GM12891 (cell line): ENCODE data around the gene YJU2.
"Not testable (repeated sequence)": the region's sequence is repeated elsewhere in the genome, so short reads cannot be mapped to it uniquely, and the experiment has no call there.

Experiments used
- DNase-seq: peaks from one replicate; pipeline ENCODE4 v3.0.0; 2011; ENCODE audit warnings: low spot score; ENCODE audit not compliant: insufficient read length
- FAIRE-seq: peaks from 2 replicates; lab custom pipeline; 2011; peaks lifted over from hg19 to GRCh38; lab: Jason Lieb, UNC
- PAX5 ChIP-seq: IDR thresholded peaks from 2 replicates; pipeline ENCODE4 v1.6.1; 2011; ENCODE audit warnings: low read length, moderate library complexity, mild to moderate bottlenecking; ENCODE audit not compliant: insufficient read depth, severe bottlenecking
- POLR2A ChIP-seq: IDR thresholded peaks from 2 replicates; pipeline ENCODE4 v1.6.1; 2011; ENCODE audit warnings: low read depth, low read length, control low read depth
- POLR2AphosphoS5 ChIP-seq: IDR thresholded peaks from 2 replicates; pipeline ENCODE4 v1.6.1; 2011; ENCODE audit warnings: low read depth, low read length, control low read depth
- POU2F2 ChIP-seq: IDR thresholded peaks from 2 replicates; pipeline ENCODE4 v1.6.1; 2011; ENCODE audit warnings: low read depth, mild to moderate bottlenecking, control low read depth, low read length, moderate library complexity
- SPI1 ChIP-seq: IDR thresholded peaks from 2 replicates; pipeline ENCODE4 v1.6.1; 2011; ENCODE audit warnings: low read depth, low read length, control low read depth
- TAF1 ChIP-seq: IDR thresholded peaks from 2 replicates; pipeline ENCODE4 v1.6.1; 2011; ENCODE audit warnings: low read depth, low read length, control low read depth

Gene YJU2

DNA sequence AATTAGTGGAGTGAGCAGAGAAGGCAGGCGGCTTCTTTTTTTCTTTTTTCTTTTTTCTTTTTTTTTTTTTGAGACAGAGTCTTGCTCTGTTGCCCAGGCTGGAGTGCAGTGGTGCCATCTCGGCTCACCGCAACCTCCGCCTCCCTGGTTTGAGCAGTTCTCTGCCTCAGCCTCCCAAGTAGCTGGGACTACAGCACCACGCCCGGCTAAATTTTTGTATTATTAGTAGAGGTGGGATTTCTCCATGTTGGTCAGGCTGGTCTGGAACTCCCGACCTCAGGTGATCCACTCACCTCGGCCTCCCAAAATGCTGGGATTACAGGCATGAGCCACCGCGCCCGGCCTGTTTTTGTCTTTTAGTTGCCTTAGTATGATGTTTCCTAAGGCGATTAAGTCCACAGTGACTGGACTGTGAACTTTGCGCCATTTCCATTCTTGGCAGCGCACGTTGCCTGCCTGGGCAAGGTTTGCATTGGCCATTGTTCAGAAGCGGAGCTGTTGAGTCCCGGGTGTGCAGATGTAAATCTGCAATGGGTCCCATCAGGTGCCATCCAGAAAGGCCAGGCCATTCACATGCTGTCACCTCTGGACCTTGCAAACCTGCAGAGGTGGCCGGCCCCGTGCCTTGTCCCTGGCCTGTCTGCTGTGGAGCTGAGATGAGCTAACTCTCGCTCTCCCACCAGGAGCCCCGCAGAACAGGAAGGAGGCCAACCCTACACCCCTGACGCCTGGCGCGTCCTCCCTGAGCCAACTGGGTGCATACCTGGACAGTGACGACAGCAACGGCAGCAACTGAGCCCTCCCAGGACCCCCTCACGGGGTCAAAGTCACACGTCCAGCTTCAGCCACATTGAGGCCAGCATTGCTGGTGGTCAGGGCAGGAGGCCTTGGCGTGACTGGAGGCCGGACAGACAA lies 21.3 kb downstream of the YJU2 start:
- TF ChIP-seq SPI1, result no peak
- TF ChIP-seq PAX5, result no peak
- no peak for TF ChIP-seq TAF1
- TF ChIP-seq POLR2A, result no peak
- TF ChIP-seq POLR2AphosphoS5, result no peak
- TF ChIP-seq POU2F2, result no peak
- DNase-seq (no peak), FAIRE-seq (no peak)

DNA sequence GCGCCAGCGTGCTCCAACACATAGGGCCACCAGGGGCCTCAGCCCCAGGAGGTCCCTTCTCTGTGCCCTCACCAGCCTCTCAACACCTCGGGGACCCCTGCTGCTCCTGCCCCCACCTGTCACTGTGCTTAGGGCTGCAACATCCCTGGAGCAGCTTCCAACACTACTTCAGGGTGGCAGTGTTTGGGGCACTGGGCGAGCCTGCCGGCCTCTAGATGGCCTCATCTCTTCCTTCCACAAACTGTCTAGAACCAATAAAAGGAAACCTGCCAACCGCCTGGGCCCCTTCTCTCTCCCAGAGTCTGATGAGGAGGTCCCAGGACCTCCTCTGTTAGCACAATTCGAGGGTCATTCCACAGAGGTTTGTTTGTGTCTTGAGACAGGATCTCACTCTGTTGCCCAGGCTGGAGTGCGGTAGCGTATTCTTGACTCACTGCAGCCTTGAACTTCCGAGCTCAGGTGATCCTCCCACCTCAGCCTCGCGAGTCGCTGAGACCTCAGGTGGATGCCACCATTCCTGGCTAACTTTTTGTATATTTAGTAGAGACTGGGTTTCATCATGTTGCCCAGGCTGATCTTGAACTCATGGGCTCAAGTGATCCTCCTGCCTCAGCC lies 22.0 kb downstream of the YJU2 start:
- DNase-seq (no peak), FAIRE-seq (no peak)
- TF ChIP-seq POU2F2 (no peak), TAF1 (no peak), SPI1 (no peak), PAX5 (no peak), POLR2A (no peak), POLR2AphosphoS5 (no peak)

DNA sequence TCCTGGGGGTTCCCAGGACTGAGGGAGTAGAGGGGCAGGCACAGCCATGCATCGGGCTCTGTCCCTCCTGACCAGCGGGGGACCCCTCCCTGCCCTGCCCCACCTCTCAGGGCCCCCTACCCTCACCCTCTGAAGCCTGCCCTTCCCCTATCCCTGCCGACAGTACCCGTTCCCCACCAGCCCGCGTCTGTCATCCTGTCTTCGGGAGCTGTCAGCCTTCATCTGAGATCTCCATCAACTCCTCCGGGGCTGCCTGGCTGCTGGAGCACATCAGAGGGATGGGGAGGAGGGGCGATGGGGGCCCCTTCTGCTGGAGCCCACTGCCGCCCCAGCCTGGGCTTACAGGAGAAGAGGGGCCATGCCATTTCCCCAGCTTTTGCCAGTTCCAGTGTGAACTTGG lies 26.0 kb downstream of the YJU2 start:
- DNase-seq, result no peak
- no peak for TF ChIP-seq PAX5
- no peak for TF ChIP-seq POLR2A
- no peak for TF ChIP-seq SPI1
- TF ChIP-seq POU2F2, result no peak
- TF ChIP-seq TAF1, result no peak
- no peak for TF ChIP-seq POLR2AphosphoS5
- FAIRE-seq, result no peak

DNA sequence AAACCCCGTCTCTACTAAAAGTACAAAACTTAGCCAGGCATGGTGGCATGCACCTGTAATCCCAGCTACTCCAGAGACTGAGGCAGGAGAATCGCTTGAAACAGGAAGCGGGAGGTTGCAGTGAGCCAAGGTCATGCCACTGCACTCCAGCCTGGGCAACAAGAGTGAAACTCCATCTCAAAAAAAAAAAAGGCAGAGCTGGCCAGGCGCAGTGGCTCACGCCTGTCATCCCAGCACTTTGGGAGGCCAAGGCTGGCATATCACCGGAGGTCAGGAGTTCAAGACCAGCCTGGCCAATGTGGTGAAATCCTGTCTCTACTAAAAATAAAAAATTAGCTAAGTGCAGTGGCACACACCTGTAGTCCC lies 27.4 kb downstream of the YJU2 start:
- not testable (repeated sequence) for FAIRE-seq, DNase-seq

DNA sequence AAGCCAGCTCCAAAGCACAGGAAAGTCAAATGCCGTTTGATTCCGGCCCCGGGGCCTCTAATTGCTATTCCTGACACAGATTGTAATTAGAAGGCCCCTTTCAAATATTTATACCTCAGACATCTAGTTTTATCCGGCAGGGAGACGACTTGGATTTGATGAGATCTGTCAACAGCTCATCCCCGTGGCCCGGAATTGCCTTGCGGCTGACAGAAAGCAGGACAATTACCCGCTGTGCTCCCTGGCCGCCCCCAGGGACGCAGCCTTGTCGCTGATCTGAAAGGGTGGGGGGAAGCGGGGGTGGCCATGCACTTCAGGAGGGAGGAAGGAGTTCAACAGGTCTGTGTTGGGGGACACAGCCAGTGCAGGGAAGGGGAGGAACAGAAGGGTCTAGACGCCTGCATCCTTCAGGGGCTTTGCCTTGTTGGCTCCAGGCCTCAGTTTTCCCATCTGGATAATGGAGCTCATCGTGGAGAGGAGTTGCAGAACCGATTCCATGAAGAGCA lies 30.4 kb downstream of the YJU2 start:
- DNase-seq (no peak), FAIRE-seq (no peak)
- TF ChIP-seq PAX5 (no peak), POLR2A (no peak), POLR2AphosphoS5 (no peak), POU2F2 (no peak), TAF1 (no peak), SPI1 (no peak)

DNA sequence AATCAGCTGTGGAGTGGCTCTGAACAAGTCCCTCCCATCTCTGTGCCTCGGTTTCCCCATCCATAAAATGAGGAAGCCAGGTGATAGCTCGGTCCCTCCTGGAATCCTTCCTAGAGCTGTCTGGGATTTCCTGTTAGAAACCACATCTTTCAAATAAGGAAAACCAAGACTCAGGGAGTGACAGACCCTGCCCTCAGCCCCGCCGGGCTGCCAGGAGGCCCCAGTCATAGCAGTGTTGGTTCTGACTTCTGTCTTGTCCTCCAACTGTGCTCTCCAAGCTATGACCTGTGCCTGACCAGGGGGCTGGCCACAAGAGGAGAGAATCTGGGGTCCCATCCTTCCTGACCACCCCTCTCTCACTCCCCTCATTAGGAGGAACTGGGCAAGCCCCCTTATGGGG lies 31.1 kb downstream of the YJU2 start:
- no peak for DNase-seq
- FAIRE-seq, result no peak
- no peak for TF ChIP-seq PAX5
- TF ChIP-seq TAF1, result no peak
- TF ChIP-seq SPI1, result no peak
- no peak for TF ChIP-seq POU2F2
- no peak for TF ChIP-seq POLR2AphosphoS5
- TF ChIP-seq POLR2A, result no peak

DNA sequence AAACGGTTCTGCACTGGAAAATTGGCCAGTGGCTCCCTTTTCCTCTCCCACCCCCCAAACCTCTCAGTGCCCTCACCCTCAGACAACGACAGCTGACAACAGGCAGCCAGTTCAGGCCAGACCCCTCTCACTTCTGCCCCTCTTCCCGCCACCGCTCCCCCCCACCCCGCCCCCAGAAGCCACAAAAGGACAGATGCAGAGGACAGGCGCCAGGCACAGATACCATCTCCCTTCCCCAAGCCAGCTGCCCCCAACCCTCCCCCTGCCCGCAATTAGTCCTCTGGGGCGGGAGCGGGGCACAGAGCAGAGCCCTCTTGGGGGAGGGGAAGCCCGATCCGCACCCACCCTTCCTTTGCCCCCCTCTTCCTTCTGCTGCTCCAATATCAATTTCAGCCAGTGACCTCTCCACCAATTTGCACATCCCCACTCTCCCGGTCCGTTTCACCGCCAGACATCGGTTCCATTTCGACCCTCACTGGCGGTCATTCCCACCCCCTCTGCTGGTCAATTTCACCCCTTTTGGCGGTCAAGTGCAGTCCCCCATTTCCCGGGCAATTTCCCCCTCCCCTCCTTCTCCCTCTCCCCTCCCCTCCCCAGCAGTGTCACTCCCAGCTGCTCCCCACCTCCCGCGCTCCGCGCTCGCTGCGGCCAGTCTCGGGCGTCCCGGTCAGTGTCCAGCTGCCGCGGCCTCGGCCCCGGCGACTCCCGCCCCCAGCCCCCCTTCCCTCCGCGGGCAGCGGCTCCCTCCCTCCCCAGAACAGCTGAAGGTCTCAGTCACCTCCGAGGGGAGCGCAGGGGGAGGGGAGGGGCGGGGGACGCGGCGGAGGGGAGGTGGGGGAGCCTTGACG lies 31.8 kb downstream of the YJU2 start, which contains the start of gene SHD:
TSS of gene SHD (plus strand) at position 848 of the 848 bp plus-strand sequence. CDS start 798 bp downstream, outside the sequence.
- FAIRE-seq (no peak), DNase-seq (no peak)
- TF ChIP-seq TAF1 (no peak), SPI1 (no peak), POLR2AphosphoS5 (no peak), PAX5 (no peak), POLR2A (no peak), POU2F2 (no peak)

DNA sequence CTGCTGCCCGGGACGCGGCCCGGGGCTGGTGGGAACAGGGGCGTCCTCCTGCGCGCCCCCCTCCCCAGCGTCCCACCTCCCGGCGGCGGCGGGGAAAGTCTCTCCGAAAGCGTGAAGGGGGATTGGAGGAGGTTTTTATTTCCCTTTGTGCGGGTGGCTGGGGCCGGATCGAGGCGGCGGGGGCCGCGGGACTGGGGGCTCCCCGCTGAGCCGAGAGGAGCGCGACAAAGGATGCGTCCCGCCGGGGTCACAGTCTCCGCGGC lies 32.3 kb downstream of the YJU2 start:
- no peak for TF ChIP-seq POLR2A
- no peak for TF ChIP-seq TAF1
- TF ChIP-seq POU2F2, result no peak
- TF ChIP-seq POLR2AphosphoS5, result no peak
- no peak for TF ChIP-seq PAX5
- no peak for TF ChIP-seq SPI1
- FAIRE-seq (no peak), DNase-seq (no peak)

DNA sequence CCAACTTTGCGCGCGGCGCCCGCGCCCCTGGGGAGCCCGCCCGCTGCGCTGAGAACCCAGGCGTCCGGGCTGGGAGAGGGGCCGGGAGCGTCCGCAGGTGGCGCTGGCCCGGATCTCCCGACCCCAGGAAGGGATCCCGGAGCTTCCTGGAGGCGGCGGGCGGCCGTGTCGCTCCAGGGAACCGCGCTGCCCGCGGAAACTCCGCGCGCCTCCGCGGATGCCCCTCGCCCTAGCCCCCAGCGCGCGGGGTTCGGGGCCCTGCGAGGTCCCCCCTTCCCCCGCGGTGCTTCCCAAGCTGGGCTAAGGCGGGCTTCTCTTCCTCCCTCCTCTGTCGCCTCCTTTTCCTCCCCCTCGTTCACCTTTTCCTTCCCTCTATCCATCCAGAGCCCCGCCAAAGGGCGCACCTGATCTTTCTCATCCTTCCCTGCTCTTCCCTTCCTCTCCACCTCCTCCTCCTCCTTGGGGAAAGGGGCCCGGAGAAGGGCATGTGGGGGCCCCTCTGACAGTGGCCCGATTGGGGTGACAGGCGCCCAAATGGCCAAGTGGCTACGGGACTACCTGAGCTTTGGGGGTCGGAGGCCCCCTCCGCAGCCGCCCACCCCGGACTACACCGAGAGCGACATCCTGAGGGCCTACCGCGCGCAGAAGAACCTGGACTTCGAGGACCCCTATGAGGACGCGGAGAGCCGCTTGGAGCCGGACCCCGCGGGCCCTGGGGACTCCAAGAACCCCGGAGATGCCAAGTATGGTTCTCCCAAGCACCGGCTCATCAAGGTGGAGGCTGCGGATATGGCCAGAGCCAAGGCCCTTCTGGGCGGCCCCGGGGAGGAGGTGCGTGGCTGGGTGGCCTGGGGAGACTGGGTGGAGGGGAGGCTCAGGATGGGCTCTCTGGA lies 32.9 kb downstream of the YJU2 start:
- FAIRE-seq (no peak), DNase-seq (no peak)
- TF ChIP-seq TAF1, result no peak
- TF ChIP-seq PAX5, result no peak
- TF ChIP-seq POLR2AphosphoS5, result no peak
- TF ChIP-seq POU2F2, result no peak
- TF ChIP-seq SPI1, result no peak
- TF ChIP-seq POLR2A, result no peak
